22Rv1 (cell line): ENCODE results near the gene TMEM63C.

ENCODE experiments used
- H3K27ac ChIP-seq: fragments of 450-650 bp; 2 replicates; pipeline ENCODE4 v1.5.1; 2017
- ZFX ChIP-seq: fragments of 450-650 bp; IDR thresholded peaks from 2 replicates; pipeline ENCODE4 v1.6.1; 2017; ENCODE audit warnings: antibody characterized with exemption, borderline replicate concordance
- TF ChIP-seq, protein P1 (sequence below): fragments of 450-650 bp; IDR thresholded peaks from 2 replicates; pipeline ENCODE4 v1.5.1; 2017; ENCODE audit warnings: mild to moderate bottlenecking

The TMEM63C gene

GRCh38 chr14:77265187-77265515, 83.6 kb downstream of the TMEM63C start:
- TF ChIP-seq, protein P1, sequence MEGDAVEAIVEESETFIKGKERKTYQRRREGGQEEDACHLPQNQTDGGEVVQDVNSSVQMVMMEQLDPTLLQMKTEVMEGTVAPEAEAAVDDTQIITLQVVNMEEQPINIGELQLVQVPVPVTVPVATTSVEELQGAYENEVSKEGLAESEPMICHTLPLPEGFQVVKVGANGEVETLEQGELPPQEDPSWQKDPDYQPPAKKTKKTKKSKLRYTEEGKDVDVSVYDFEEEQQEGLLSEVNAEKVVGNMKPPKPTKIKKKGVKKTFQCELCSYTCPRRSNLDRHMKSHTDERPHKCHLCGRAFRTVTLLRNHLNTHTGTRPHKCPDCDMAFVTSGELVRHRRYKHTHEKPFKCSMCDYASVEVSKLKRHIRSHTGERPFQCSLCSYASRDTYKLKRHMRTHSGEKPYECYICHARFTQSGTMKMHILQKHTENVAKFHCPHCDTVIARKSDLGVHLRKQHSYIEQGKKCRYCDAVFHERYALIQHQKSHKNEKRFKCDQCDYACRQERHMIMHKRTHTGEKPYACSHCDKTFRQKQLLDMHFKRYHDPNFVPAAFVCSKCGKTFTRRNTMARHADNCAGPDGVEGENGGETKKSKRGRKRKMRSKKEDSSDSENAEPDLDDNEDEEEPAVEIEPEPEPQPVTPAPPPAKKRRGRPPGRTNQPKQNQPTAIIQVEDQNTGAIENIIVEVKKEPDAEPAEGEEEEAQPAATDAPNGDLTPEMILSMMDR = no peak
- no peak for TF ChIP-seq ZFX
- no peak overlapping the region for H3K27ac ChIP-seq

DNA sequence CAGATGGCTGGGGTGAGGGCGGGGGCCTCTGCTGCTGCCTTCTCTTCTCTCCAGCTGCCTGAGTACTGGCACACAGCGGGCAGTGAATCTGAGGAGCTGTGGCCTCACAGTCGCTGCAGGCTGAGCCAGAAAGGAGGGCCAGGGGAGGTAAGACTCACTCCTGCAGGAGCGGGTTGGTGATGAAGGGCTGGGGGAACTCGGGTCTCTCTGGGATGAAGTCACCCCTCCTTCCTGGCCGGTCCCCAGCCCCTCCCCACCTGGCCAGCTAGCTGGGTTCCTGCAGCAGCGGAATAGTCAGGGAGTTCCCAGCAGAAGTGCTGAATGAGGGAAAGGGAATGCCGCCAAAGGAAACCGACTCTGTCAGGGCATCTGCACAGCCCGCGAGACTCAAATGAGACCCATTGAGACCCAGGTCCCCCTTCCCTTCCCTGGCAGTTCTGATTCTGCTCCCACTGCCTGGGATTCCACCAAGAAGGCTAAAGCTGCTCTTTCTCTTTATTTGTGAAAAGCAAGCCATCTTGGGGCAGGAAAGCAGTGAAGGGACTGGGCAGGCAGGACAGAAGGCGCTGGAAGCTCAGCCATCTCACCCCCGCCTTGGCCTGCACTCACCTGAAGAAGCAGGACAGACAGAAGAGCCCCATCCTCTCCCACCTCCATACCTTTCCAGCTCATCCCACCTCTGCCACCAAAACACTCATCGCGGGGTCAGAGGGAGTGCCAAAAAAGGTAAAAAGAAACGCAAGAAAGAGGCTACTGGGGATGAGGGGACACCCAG, 84.2 kb downstream of the TMEM63C start:
- no peak overlapping the region for H3K27ac ChIP-seq
- no peak for TF ChIP-seq ZFX
- TF ChIP-seq, protein P1 = no peak

DNA sequence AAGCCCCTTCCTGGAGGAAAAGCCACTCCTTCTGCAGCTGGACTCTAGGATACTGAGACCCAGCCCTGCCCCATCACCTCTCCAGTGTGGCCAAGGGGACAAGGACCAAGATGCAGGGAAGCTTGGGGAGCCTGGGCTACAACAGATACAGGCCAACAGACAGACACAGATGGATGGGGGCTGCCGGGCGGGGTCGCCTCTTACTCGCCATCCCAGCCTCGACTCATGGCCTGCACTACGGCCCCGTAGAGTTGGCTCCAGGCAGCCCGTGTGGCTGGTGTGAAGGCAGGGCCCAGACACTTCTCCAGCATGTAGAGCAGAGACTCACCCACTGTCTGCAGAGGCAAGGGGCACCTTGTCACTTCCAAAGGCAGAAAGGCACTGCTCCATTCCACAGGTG, 84.7 kb downstream of the TMEM63C start:
- TF ChIP-seq, protein P1 = no peak
- TF ChIP-seq ZFX = no peak
- H3K27ac ChIP-seq = no peak overlapping the region

GRCh38 chr14:77267937-77268699, 86.5 kb downstream of the TMEM63C start:
- TF ChIP-seq, protein P1 = no peak
- no peak for TF ChIP-seq ZFX
- no peak overlapping the region for H3K27ac ChIP-seq

DNA sequence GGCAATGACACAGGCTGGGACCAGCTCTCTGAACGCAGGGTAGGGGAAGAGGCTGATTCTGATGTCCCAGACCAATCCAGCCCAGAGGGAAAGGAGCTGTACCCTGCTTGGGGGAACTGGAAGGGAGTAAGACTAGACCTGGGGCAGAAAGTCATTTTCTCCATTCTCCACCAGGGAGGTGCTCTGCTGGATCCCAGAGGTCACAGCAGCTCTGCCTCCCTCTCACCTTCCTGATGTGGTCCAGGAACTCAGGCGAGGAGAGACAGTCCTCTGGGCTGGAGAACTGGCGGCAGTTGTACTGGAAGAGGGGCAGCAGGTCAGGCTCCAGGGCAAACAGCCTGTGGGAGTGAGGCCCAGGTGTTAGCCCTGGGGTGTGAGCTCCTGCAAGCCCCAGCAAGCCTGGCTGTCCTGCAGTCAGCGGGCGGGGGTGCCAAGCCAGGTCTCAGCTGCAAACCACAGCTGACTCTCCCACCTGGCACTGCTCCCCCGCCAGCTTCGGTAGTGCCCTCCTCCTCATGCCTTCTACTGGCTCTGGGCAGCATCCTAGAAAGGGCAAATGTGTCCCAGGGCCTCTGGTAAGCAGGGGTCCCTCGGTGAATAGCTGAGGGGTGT, 87.5 kb downstream of the TMEM63C start:
- TF ChIP-seq ZFX = no peak
- TF ChIP-seq, protein P1 = no peak
- no peak overlapping the region for H3K27ac ChIP-seq

- TF ChIP-seq, protein P1 = no peak
- no peak for TF ChIP-seq ZFX
- no peak overlapping the region for H3K27ac ChIP-seq
Observed at GRCh38 chr14:77270361-77271112, 88.9 kb downstream of the TMEM63C start.
